ENCODE results near the gene LAMA4. TPM values are rescaled to one million over a fixed set of nuclear protein-coding genes. Genes with fewer than 3 reads are reported as not detected.

LAMA4 gene
- total RNA-seq, 1 donor from 2014 or later = 18.0 TPM

DNA sequence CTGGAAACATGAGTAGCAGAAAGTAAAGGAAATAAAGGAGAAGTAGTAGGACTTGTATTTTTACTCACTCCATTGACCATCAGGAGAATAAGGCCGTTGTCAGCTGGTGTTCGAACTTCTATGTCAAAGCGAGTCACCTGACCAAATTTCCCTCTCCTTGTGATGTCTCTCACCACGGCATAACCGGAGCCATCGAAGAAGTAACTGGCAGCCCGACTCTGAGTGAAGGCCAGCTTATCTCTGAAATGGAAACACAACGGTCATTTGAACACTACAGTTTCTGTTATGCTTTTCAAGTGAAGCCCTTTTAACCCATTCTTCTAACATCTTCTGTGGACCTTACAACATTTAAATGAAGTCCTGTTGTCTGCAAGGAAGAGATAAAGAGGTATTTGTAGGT is 115.3 kb downstream of the LAMA4 start:
- Mint-ChIP-seq H3K4me3 (no peak overlapping the region), H3K9me3 (no peaks in the 10 kb centered on the region), H3K27ac (ENCODE audit: unreplicated experiment) (no peak overlapping the region), H3K4me1 (no peaks in the 10 kb centered on the region), H3K36me3 (ENCODE audit: low read depth) (peaks cover 4% of the 10 kb centered on the region), H3K27me3 (ENCODE audit: low read depth) (no peaks in the 10 kb centered on the region)
- no peak for DNase-seq (ENCODE audit: low read depth, low spot score)
- TF ChIP-seq, protein P1, sequence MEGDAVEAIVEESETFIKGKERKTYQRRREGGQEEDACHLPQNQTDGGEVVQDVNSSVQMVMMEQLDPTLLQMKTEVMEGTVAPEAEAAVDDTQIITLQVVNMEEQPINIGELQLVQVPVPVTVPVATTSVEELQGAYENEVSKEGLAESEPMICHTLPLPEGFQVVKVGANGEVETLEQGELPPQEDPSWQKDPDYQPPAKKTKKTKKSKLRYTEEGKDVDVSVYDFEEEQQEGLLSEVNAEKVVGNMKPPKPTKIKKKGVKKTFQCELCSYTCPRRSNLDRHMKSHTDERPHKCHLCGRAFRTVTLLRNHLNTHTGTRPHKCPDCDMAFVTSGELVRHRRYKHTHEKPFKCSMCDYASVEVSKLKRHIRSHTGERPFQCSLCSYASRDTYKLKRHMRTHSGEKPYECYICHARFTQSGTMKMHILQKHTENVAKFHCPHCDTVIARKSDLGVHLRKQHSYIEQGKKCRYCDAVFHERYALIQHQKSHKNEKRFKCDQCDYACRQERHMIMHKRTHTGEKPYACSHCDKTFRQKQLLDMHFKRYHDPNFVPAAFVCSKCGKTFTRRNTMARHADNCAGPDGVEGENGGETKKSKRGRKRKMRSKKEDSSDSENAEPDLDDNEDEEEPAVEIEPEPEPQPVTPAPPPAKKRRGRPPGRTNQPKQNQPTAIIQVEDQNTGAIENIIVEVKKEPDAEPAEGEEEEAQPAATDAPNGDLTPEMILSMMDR (conservative IDR thresholded peaks at IDR 0.05) = no peak

DNA sequence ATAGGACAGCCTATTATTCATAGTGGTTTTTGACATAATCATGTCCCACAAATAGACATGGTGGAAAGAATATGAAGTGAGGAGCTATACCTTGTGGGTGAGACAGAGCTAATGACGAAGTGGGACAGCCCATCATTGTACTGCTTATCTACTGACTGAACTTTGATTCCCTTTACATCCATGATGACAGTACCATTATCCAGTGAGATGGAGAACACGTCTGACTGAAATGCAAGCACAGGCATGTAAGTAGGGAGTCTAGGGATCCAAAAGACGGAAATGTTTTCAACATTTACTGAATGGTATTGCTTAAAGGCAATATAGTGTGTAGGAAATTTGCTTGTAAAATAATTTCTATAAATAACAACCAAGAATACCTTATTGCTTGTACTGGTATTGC is 123.5 kb downstream of the LAMA4 start:
- H3K9me3 Mint-ChIP-seq = no peaks in the 10 kb centered on the region
- H3K36me3 Mint-ChIP-seq (ENCODE audit: low read depth) = peaks cover 5% of the 10 kb centered on the region
- no peak overlapping the region for H3K27ac Mint-ChIP-seq (ENCODE audit: unreplicated experiment)
- H3K4me3 Mint-ChIP-seq = no peak overlapping the region
- DNase-seq (ENCODE audit: low read depth, low spot score) = no peak
- no peaks in the 10 kb centered on the region for H3K27me3 Mint-ChIP-seq (ENCODE audit: low read depth)
- H3K4me1 Mint-ChIP-seq = no peaks in the 10 kb centered on the region
- TF ChIP-seq, protein P1 (conservative IDR thresholded peaks at IDR 0.05) = no peak

DNA sequence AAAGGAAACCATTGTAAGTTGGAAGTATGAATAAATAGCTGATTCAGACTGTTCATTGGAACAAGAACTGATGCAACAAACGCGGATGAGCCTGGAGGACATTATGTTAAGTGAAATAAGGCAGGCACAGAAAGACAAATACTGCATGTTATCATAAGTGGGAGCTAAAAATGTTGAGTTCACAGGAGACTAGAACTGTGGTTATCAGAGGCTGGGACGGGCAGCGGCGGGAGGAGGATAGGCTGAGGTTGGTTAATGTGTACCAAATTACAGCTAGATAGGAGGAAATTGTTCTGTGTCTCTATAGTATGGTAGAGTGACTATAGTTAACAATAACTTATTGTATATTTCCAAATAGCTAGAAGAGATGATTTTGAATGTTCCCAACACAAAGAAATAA is 126.2 kb downstream of the LAMA4 start:
- H3K27me3 Mint-ChIP-seq (ENCODE audit: low read depth) = no peaks in the 10 kb centered on the region
- TF ChIP-seq, protein P1 (conservative IDR thresholded peaks at IDR 0.05) = no peak
- peaks cover 5% of the 10 kb centered on the region for H3K36me3 Mint-ChIP-seq (ENCODE audit: low read depth)

DNA sequence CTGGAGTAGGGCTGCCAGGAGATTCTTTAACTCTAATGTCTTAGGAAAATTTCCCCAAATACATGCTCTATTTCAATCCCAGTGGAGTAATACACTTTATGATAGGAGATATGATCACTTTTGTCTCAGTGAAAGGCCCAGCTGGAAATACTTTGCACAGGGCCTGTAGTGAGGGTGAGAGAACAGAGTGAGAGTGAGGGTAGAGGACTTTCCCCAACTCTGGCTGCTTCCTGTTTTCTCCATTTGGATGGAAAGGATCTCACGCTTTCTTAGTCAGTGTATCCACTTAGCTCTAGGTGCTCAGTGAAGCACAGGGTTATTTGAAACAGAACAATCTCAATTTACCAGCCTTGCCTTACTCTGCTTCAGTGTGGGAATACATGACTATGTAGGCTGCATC is 130.4 kb downstream of the LAMA4 start:
- H3K27ac Mint-ChIP-seq (ENCODE audit: unreplicated experiment) = no peak overlapping the region
- H3K27me3 Mint-ChIP-seq (ENCODE audit: low read depth) = no peaks in the 10 kb centered on the region
- no peaks in the 10 kb centered on the region for H3K4me1 Mint-ChIP-seq
- no peaks in the 10 kb centered on the region for H3K9me3 Mint-ChIP-seq
- no peak overlapping the region for H3K4me3 Mint-ChIP-seq
- TF ChIP-seq, protein P1 (conservative IDR thresholded peaks at IDR 0.05) = no peak
- peaks cover 5% of the 10 kb centered on the region for H3K36me3 Mint-ChIP-seq (ENCODE audit: low read depth)
- no peak for DNase-seq (ENCODE audit: low read depth, low spot score)

More for the DNA sequence above, 126.2 kb downstream of the LAMA4 start:
- H3K9me3 Mint-ChIP-seq = no peaks in the 10 kb centered on the region
- DNase-seq (ENCODE audit: low read depth, low spot score) = no peak
- H3K4me3 Mint-ChIP-seq = no peak overlapping the region
- no peaks in the 10 kb centered on the region for H3K4me1 Mint-ChIP-seq
- H3K27ac Mint-ChIP-seq (ENCODE audit: unreplicated experiment) = no peak overlapping the region

DNA sequence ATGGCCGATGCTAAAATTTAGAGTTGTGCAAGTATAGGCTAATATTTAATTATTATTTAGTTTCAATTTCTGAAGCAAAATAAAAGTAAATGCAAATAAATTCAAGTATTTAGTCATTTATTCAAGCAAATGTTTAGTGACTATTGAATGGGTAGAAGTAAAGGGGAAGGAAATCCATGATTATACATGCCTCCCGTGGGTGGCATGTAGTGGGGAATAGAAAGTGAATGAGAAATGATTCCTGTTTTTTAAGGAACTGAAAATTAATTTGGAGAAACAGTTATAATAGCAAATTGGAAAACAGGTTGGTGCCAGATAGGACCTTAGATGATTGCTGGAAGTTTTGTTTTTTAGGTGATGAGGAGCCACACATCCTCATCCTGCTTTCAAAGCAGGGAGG is 131.6 kb downstream of the LAMA4 start:
- TF ChIP-seq, protein P1 (conservative IDR thresholded peaks at IDR 0.05) = no peak
- no peak overlapping the region for H3K4me3 Mint-ChIP-seq
- no peaks in the 10 kb centered on the region for H3K9me3 Mint-ChIP-seq
- DNase-seq (ENCODE audit: low read depth, low spot score) = no peak
- no peak overlapping the region for H3K27ac Mint-ChIP-seq (ENCODE audit: unreplicated experiment)
- H3K27me3 Mint-ChIP-seq (ENCODE audit: low read depth) = no peaks in the 10 kb centered on the region
- H3K36me3 Mint-ChIP-seq (ENCODE audit: low read depth) = peaks cover 5% of the 10 kb centered on the region
- H3K4me1 Mint-ChIP-seq = no peaks in the 10 kb centered on the region

DNA sequence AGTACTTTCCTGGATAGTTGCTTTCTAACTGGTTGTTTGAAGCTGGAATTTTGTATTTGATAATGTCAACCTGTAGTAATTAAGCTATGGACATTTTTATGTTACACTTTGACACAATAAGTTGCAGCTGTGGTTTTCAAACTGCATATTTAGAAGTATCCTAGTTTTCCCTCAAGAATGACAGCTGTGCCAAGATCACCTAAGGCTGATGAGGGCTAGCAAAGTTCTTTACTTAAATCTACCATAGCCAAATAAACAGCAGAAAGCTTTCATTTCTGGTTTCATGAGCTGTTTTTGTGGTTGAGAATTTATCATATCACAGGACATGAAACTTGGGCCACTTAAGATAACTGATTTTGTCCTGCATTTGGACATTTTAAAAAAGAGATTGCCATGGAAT is 136.3 kb downstream of the LAMA4 start:
- Mint-ChIP-seq H3K9me3 (no peaks in the 10 kb centered on the region), H3K27me3 (ENCODE audit: low read depth) (no peaks in the 10 kb centered on the region), H3K27ac (ENCODE audit: unreplicated experiment) (no peak overlapping the region), H3K4me1 (no peaks in the 10 kb centered on the region), H3K36me3 (ENCODE audit: low read depth) (peaks cover 3% of the 10 kb centered on the region), H3K4me3 (no peak overlapping the region)
- TF ChIP-seq, protein P1 (conservative IDR thresholded peaks at IDR 0.05) = no peak
- no peak for DNase-seq (ENCODE audit: low read depth, low spot score)

Measured in neural crest cell (in vitro differentiated cells).